WTC11 (cell line): ENCODE data around the gene NT5C1B.

ENCODE experiments used
- FOXP4 ChIP-seq: sonication (generic); formaldehyde crosslinking; IDR thresholded peaks from 2 replicates; pipeline ENCODE4 v1.8.0; 2022; ENCODE audit warnings: mild to moderate bottlenecking, missing genetic modification reagents
- MAX ChIP-seq: sonication (generic); formaldehyde crosslinking; IDR thresholded peaks from 2 replicates; pipeline ENCODE4 v1.8.0; 2022; ENCODE audit warnings: mild to moderate bottlenecking, missing genetic modification reagents
- NR1H2 ChIP-seq: sonication (generic); formaldehyde crosslinking; IDR thresholded peaks from 2 replicates; pipeline ENCODE4 v1.9.0; 2021; ENCODE audit warnings: mild to moderate bottlenecking, moderate library complexity, missing genetic modification reagents
- PREB ChIP-seq: sonication (generic); formaldehyde crosslinking; IDR thresholded peaks from 2 replicates; pipeline ENCODE4 v1.8.1; 2022; ENCODE audit warnings: mild to moderate bottlenecking, missing genetic modification reagents, moderate library complexity, borderline replicate concordance
- RELA ChIP-seq: sonication (generic); formaldehyde crosslinking; IDR thresholded peaks from 2 replicates; pipeline ENCODE4 v1.8.1; 2022; ENCODE audit warnings: missing genetic modification reagents, mild to moderate bottlenecking, borderline replicate concordance
- USF2 ChIP-seq: sonication (generic); formaldehyde crosslinking; IDR thresholded peaks from 2 replicates; pipeline ENCODE4 v1.8.1; 2023; ENCODE audit warnings: mild to moderate bottlenecking, missing genetic modification reagents, moderate library complexity
- ZNF263 ChIP-seq: sonication (generic); formaldehyde crosslinking; IDR thresholded peaks from 2 replicates; pipeline ENCODE4 v1.8.1; 2022; ENCODE audit warnings: low read depth, mild to moderate bottlenecking, moderate library complexity, missing genetic modification reagents
- TF ChIP-seq, protein P1 (sequence below): fragments of 200-600 bp; IDR thresholded peaks from 2 replicates; pipeline ENCODE4 v1.8.0; 2022; ENCODE audit warnings: antibody characterized with exemption
- TF ChIP-seq, protein P2 (sequence below): sonication (generic); formaldehyde crosslinking; IDR thresholded peaks from 2 replicates; pipeline ENCODE4 v1.8.0; 2022; ENCODE audit warnings: mild to moderate bottlenecking, missing genetic modification reagents

GRCh38 chr2:18625563-18625962 lies 36.2 kb upstream of the NT5C1B start:
- no peak for TF ChIP-seq MAX
- TF ChIP-seq, protein P1, sequence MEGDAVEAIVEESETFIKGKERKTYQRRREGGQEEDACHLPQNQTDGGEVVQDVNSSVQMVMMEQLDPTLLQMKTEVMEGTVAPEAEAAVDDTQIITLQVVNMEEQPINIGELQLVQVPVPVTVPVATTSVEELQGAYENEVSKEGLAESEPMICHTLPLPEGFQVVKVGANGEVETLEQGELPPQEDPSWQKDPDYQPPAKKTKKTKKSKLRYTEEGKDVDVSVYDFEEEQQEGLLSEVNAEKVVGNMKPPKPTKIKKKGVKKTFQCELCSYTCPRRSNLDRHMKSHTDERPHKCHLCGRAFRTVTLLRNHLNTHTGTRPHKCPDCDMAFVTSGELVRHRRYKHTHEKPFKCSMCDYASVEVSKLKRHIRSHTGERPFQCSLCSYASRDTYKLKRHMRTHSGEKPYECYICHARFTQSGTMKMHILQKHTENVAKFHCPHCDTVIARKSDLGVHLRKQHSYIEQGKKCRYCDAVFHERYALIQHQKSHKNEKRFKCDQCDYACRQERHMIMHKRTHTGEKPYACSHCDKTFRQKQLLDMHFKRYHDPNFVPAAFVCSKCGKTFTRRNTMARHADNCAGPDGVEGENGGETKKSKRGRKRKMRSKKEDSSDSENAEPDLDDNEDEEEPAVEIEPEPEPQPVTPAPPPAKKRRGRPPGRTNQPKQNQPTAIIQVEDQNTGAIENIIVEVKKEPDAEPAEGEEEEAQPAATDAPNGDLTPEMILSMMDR = no peak
- TF ChIP-seq PREB = no peak
- TF ChIP-seq USF2 (CRISPR knock-in tag) = no peak
- TF ChIP-seq NR1H2 (CRISPR knock-in tag) = no peak
- no peak for TF ChIP-seq FOXP4 (CRISPR knock-in tag)
- no peak for TF ChIP-seq ZNF263 (CRISPR knock-in tag)
- TF ChIP-seq, protein P2, sequence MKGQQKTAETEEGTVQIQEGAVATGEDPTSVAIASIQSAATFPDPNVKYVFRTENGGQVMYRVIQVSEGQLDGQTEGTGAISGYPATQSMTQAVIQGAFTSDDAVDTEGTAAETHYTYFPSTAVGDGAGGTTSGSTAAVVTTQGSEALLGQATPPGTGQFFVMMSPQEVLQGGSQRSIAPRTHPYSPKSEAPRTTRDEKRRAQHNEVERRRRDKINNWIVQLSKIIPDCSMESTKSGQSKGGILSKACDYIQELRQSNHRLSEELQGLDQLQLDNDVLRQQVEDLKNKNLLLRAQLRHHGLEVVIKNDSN (CRISPR knock-in tag) = no peak
- TF ChIP-seq RELA = no peak
